DOHH2 (cell line): ENCODE results near the gene ALG12.

Experiments
- H3F3A ChIP-seq: fragments of 200-600 bp; sonication (generic), shearing (Covaris generic); 2 replicates; pipeline ENCODE4 v1.6.0; 2016; ENCODE audit warnings: antibody characterized with exemption, mild to moderate bottlenecking; ENCODE audit not compliant: control insufficient read depth, insufficient read depth
- H3K27ac ChIP-seq: fragments of 200-600 bp; sonication (generic); 2 replicates; pipeline ENCODE4 v1.5.1; 2014; ENCODE audit warnings: low read depth, mild to moderate bottlenecking, low read length, moderate library complexity
- H3K27me3 ChIP-seq: fragments of 200-600 bp; sonication (generic); 2 replicates; pipeline ENCODE4 v1.6.1; 2014; ENCODE audit warnings: mild to moderate bottlenecking, low read length, mixed read lengths; ENCODE audit not compliant: control insufficient read depth
- H3K36me3 ChIP-seq: fragments of 200-600 bp; sonication (generic); 2 replicates; pipeline ENCODE4 v1.6.1; 2014; ENCODE audit warnings: mild to moderate bottlenecking, low read length, moderate library complexity, mixed read lengths; ENCODE audit not compliant: control insufficient read depth
- H3K4me1 ChIP-seq: fragments of 200-600 bp; sonication (generic); 2 replicates; pipeline ENCODE4 v1.6.1; 2014; ENCODE audit warnings: mild to moderate bottlenecking, low read length, mixed read lengths; ENCODE audit not compliant: control insufficient read depth
- H3K4me2 ChIP-seq: fragments of 200-600 bp; sonication (generic); 2 replicates; pipeline ENCODE4 v1.6.0; 2014; ENCODE audit warnings: mild to moderate bottlenecking, low read length, moderate library complexity
- H3K4me3 ChIP-seq: fragments of 200-600 bp; sonication (generic); 2 replicates; pipeline ENCODE4 v1.5.1; 2014; ENCODE audit warnings: mild to moderate bottlenecking, low read length, mixed read lengths
- H3K79me2 ChIP-seq: fragments of 200-600 bp; sonication (generic); 2 replicates; pipeline ENCODE4 v1.6.1; 2014; ENCODE audit warnings: mild to moderate bottlenecking, low read length, mixed read lengths; ENCODE audit not compliant: control insufficient read depth
- H3K9me2 ChIP-seq: fragments of 200-600 bp; sonication (generic); replicated peaks from 2 replicates; pipeline ENCODE4 v1.6.1; 2014; ENCODE audit warnings: mild to moderate bottlenecking, low read length, mixed read lengths; ENCODE audit not compliant: control insufficient read depth
- H3K9me3 ChIP-seq: fragments of 200-600 bp; sonication (generic); 2 replicates; pipeline ENCODE4 v1.6.1; 2014; ENCODE audit warnings: antibody characterized with exemption, low read length, mixed read lengths; ENCODE audit not compliant: control insufficient read depth, insufficient read depth
- H4K20me1 ChIP-seq: fragments of 200-600 bp; sonication (generic); 2 replicates; pipeline ENCODE4 v1.6.0; 2014; ENCODE audit warnings: low read depth, mild to moderate bottlenecking, antibody characterized with exemption, low read length, moderate library complexity; ENCODE audit not compliant: control insufficient read depth, insufficient read depth
- CTCF ChIP-seq: fragments of 200-600 bp; sonication (generic); IDR thresholded peaks from one replicate; pipeline ENCODE4 v1.5.1; 2014; ENCODE audit warnings: antibody characterized with exemption, mild to moderate bottlenecking, low read depth, low read length; ENCODE audit not compliant: poor library complexity, severe bottlenecking
- EZH2phosphoT487 ChIP-seq: fragments of 200-600 bp; sonication (generic); IDR thresholded peaks from 2 replicates; pipeline ENCODE4 v1.6.1; 2017; ENCODE audit warnings: borderline replicate concordance, mild to moderate bottlenecking, antibody characterized with exemption, low read length, moderate library complexity, mixed read lengths

The ALG12 gene

GRCh38 chr22:49906071-49906798, 12.0 kb downstream of the ALG12 start:
- Histone ChIP-seq H3K4me3 (no peak overlapping the region), H3K4me1 (no peaks in the 10 kb centered on the region), H3K36me3 (peaks cover 47% of the 10 kb centered on the region), H3K27me3 (no peaks in the 10 kb centered on the region), H3K9me3 (peaks cover 5% of the 10 kb centered on the region; the same call in 1 of the 2 replicates), H4K20me1 (no peaks in the 10 kb centered on the region), H3F3A (no peaks in the 10 kb centered on the region), H3K4me2 (no peak overlapping the region), H3K9me2 (no peaks in the 10 kb centered on the region), H3K27ac (no peak overlapping the region), H3K79me2 (peaks cover 9% of the 10 kb centered on the region)
- no peak for TF ChIP-seq EZH2phosphoT487
- no peak for TF ChIP-seq CTCF

DNA sequence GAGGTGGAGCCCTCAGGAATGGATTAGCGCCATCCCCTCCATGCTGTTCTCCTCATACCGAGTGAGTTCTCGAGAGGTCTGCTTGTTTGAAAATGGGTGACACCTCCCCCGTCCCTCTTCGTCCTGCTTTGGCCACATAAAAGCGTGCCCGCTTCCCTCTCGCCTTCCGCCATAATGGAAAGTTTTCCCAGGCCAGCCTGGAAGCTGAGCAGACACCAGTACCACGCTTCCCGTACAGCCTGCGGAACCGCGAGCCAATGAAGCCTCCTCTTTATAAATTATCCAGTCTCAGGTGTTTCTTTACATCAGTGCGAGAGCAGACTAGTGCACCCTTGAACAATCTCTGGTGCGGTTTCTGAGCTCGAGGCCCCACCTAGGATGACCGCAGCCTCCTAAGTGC, 12.8 kb downstream of the ALG12 start:
- Histone ChIP-seq H3K9me3 (peaks cover 5% of the 10 kb centered on the region; the same call in 1 of the 2 replicates), H3K4me3 (no peak overlapping the region), H3K36me3 (peaks cover 51% of the 10 kb centered on the region), H3K4me1 (no peaks in the 10 kb centered on the region), H3K79me2 (peaks cover 9% of the 10 kb centered on the region), H3K4me2 (no peak overlapping the region), H3K9me2 (no peaks in the 10 kb centered on the region), H3K27me3 (no peaks in the 10 kb centered on the region), H3K27ac (no peak overlapping the region), H4K20me1 (no peaks in the 10 kb centered on the region), H3F3A (no peaks in the 10 kb centered on the region)
- TF ChIP-seq EZH2phosphoT487 = no peak
- TF ChIP-seq CTCF = no peak

- H3K4me2 ChIP-seq = no peak overlapping the region
- H3K9me2 ChIP-seq = no peaks in the 10 kb centered on the region
- no peak overlapping the region for H3K27ac ChIP-seq
- H3K4me3 ChIP-seq = no peak overlapping the region
- H3K4me1 ChIP-seq = no peaks in the 10 kb centered on the region
- no peak for TF ChIP-seq CTCF
- no peak for TF ChIP-seq EZH2phosphoT487
- peaks cover 9% of the 10 kb centered on the region for H3K79me2 ChIP-seq
- H3K9me3 ChIP-seq = peaks cover 5% of the 10 kb centered on the region; the same call in 1 of the 2 replicates
- peaks cover 51% of the 10 kb centered on the region for H3K36me3 ChIP-seq
- H4K20me1 ChIP-seq = no peaks in the 10 kb centered on the region
- H3F3A ChIP-seq = no peaks in the 10 kb centered on the region
- H3K27me3 ChIP-seq = no peaks in the 10 kb centered on the region
Observed at GRCh38 chr22:49904040-49904369, 14.2 kb downstream of the ALG12 start.
